Measurements from ENCODE around the gene MIGA2. TPM values are rescaled to one million over a fixed set of nuclear protein-coding genes. Genes with fewer than 3 reads are reported as not detected.

The MIGA2 gene
- total RNA-seq, 1 experiment from 2014 or later, result 28.6 TPM

GRCh38 chr9:129078691-129079503, 42.5 kb downstream of the MIGA2 start:
- CTCF ChIA-PET, result interaction anchor here (0.8 kb wide), 1 partner anchor 24 kb away, joined by 6 read pairs; no protein-coding TSS in a partner anchor
- Mint-ChIP-seq H3K4me1 (ENCODE audit: insufficient read depth, unreplicated experiment) (peaks cover 10% of the 10 kb centered on the region), H3K4me3 (ENCODE audit: unreplicated experiment) (peak overlapping the region; percentile 84), H3K36me3 (ENCODE audit: insufficient read depth, unreplicated experiment) (no peaks in the 10 kb centered on the region), H3K27me3 (ENCODE audit: insufficient read depth, unreplicated experiment) (no peaks in the 10 kb centered on the region), H3K27ac (ENCODE audit: low read depth, unreplicated experiment) (no peak overlapping the region), H3K9me3 (ENCODE audit: unreplicated experiment) (no peaks in the 10 kb centered on the region)
- DNase-seq (ENCODE audit: unreplicated experiment), result no peak
- intact Hi-C loops (cut with micrococcal nuclease), result no loop called here
- no TSS peak for BruUV-seq (replicated peaks)
- POLR2A ChIA-PET, result no interaction called here
- TF ChIP-seq, protein P1, sequence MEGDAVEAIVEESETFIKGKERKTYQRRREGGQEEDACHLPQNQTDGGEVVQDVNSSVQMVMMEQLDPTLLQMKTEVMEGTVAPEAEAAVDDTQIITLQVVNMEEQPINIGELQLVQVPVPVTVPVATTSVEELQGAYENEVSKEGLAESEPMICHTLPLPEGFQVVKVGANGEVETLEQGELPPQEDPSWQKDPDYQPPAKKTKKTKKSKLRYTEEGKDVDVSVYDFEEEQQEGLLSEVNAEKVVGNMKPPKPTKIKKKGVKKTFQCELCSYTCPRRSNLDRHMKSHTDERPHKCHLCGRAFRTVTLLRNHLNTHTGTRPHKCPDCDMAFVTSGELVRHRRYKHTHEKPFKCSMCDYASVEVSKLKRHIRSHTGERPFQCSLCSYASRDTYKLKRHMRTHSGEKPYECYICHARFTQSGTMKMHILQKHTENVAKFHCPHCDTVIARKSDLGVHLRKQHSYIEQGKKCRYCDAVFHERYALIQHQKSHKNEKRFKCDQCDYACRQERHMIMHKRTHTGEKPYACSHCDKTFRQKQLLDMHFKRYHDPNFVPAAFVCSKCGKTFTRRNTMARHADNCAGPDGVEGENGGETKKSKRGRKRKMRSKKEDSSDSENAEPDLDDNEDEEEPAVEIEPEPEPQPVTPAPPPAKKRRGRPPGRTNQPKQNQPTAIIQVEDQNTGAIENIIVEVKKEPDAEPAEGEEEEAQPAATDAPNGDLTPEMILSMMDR (IDR thresholded peaks at IDR 0.05; ENCODE audit: unreplicated experiment), result no peak

GRCh38 chr9:129079829-129080228, 43.4 kb downstream of the MIGA2 start:
- BruUV-seq (replicated peaks), result no TSS peak
- no peak for DNase-seq (ENCODE audit: unreplicated experiment)
- Mint-ChIP-seq H3K27ac (ENCODE audit: low read depth, unreplicated experiment) (no peak overlapping the region), H3K36me3 (ENCODE audit: insufficient read depth, unreplicated experiment) (no peaks in the 10 kb centered on the region), H3K4me3 (ENCODE audit: unreplicated experiment) (peak overlapping the region; percentile 84), H3K9me3 (ENCODE audit: unreplicated experiment) (no peaks in the 10 kb centered on the region), H3K27me3 (ENCODE audit: insufficient read depth, unreplicated experiment) (no peaks in the 10 kb centered on the region), H3K4me1 (ENCODE audit: insufficient read depth, unreplicated experiment) (peaks cover 10% of the 10 kb centered on the region)
- ChIA-PET CTCF (interaction anchor here (0.6 kb wide), 2 partner anchors 9 to 1027 kb away, joined by 3 read pairs; no protein-coding TSS in a partner anchor), POLR2A (interaction anchor here (0.9 to 2.3 kb wide), 5 partner anchors 10 to 189 kb away, joined by 3 to 9 read pairs (median 7); partner anchors contain the start of gene PTPA)
- intact Hi-C loops (cut with micrococcal nuclease), result no loop called here
- TF ChIP-seq, protein P1 (IDR thresholded peaks at IDR 0.05; ENCODE audit: unreplicated experiment), result no peak

GRCh38 chr9:129080298-129080600, 43.8 kb downstream of the MIGA2 start:
- TF ChIP-seq, protein P1 (IDR thresholded peaks at IDR 0.05; ENCODE audit: unreplicated experiment), result no peak
- Mint-ChIP-seq H3K36me3 (ENCODE audit: insufficient read depth, unreplicated experiment) (no peaks in the 10 kb centered on the region), H3K4me3 (ENCODE audit: unreplicated experiment) (peak overlapping the region; percentile 84), H3K4me1 (ENCODE audit: insufficient read depth, unreplicated experiment) (peaks cover 10% of the 10 kb centered on the region), H3K9me3 (ENCODE audit: unreplicated experiment) (no peaks in the 10 kb centered on the region), H3K27me3 (ENCODE audit: insufficient read depth, unreplicated experiment) (no peaks in the 10 kb centered on the region), H3K27ac (ENCODE audit: low read depth, unreplicated experiment) (no peak overlapping the region)
- CTCF ChIA-PET, result interaction anchor here (0.5 to 1.2 kb wide), 6 partner anchors 9 to 1026 kb away, joined by 3 to 4 read pairs (median 3); no protein-coding TSS in a partner anchor
- BruUV-seq (replicated peaks), result no TSS peak
- POLR2A ChIA-PET, result interaction anchor here (0.9 to 2.3 kb wide), 12 partner anchors 10 to 710 kb away, joined by 3 to 10 read pairs (median 4); partner anchors contain the start of genes MIGA2, PTPA and URM1
- DNase-seq (ENCODE audit: unreplicated experiment), result no peak
- intact Hi-C loops (cut with micrococcal nuclease), result no loop called here

- Mint-ChIP-seq H3K9me3 (ENCODE audit: unreplicated experiment) (no peaks in the 10 kb centered on the region), H3K36me3 (ENCODE audit: insufficient read depth, unreplicated experiment) (no peaks in the 10 kb centered on the region), H3K27ac (ENCODE audit: low read depth, unreplicated experiment) (peak within 1 kb of the TSS; percentile 46), H3K4me3 (ENCODE audit: unreplicated experiment) (peak within 1 kb of the TSS; percentile 84), H3K4me1 (ENCODE audit: insufficient read depth, unreplicated experiment) (peaks cover 10% of the 10 kb centered on the region), H3K27me3 (ENCODE audit: insufficient read depth, unreplicated experiment) (no peaks in the 10 kb centered on the region)
- intact Hi-C loops (cut with micrococcal nuclease), result no loop called here
- peak; percentile 99 for DNase-seq (ENCODE audit: unreplicated experiment)
- TF ChIP-seq, protein P1 (IDR thresholded peaks at IDR 0.05; ENCODE audit: unreplicated experiment), result no peak
- POLR2A ChIA-PET, result interaction anchor here (0.7 to 2.3 kb wide), 17 partner anchors 9 to 710 kb away, joined by 3 to 10 read pairs (median 4); partner anchors contain the start of genes DOLK, MIGA2, NUP188 and PTPA
- CTCF ChIA-PET, result interaction anchor here (0.5 to 1.2 kb wide), 6 partner anchors 27 to 709 kb away, joined by 3 to 4 read pairs (median 3); no protein-coding TSS in a partner anchor
- no TSS peak for BruUV-seq (replicated peaks)
Measured at GRCh38 chr9:129080601-129081387, 44.4 kb downstream of the MIGA2 start, which contains the start of gene DOLPP1. TSS of gene DOLPP1 (plus strand) at chr9:129081111. CDS start at chr9:129081132, 21 bp downstream.

Measured in MCF 10A (cell line).